Skeletal muscle tissue (tissue), 4 donors: ENCODE measurements around the gene AUTS2. TPM values are rescaled to one million over a fixed set of nuclear protein-coding genes. Genes with fewer than 3 reads are reported as not detected.

Experiments
- H3K27ac ChIP-seq: one replicate; pipeline ENCODE4 v1.7.0; 2013; ENCODE audit warnings: mild to moderate bottlenecking, low read depth, low read length, inconsistent platforms
- H3K27me3 ChIP-seq, 3 donors: one replicate each; pipeline ENCODE4 v1.7.0; 2013; ENCODE audit warnings: low read length in 3 of 3; ENCODE audit not compliant: control insufficient read depth in 3 of 3, insufficient read depth in 3 of 3
- H3K36me3 ChIP-seq, 3 donors: one replicate each; pipeline ENCODE4 v1.7.0; 2013; ENCODE audit warnings: low read length in 3 of 3; ENCODE audit not compliant: control insufficient read depth in 3 of 3, insufficient read depth in 3 of 3
- H3K4me1 ChIP-seq, 3 donors: one replicate each; pipeline ENCODE4 v1.7.0; 2013; ENCODE audit warnings: low read length in 3 of 3, mild to moderate bottlenecking in 3 of 3; ENCODE audit not compliant: control insufficient read depth in 3 of 3, insufficient read depth in 3 of 3
- H3K4me3 ChIP-seq, 3 donors: one replicate each; pipeline ENCODE4 v1.7.0; 2013; ENCODE audit warnings: low read length in 3 of 3
- H3K9ac ChIP-seq, 3 donors: one replicate each; pipeline ENCODE4 v1.7.0; 2013; ENCODE audit warnings: low read length in 3 of 3, mild to moderate bottlenecking in 3 of 3, moderate library complexity in 2 of 3, low read depth in 1 of 3
- H3K9me3 ChIP-seq, 3 donors: one replicate each; pipeline ENCODE4 v1.7.0; 2013; ENCODE audit warnings: low read length in 3 of 3; ENCODE audit not compliant: control insufficient read depth in 3 of 3
- total RNA-seq: library from RNA; depleted of rRNA; stranded (reverse); fragments of >200 nt; gene quantifications from one replicate; pipeline ENCODE4 v1.2.3, GENCODE V29; 2014
- donor health status: Osteomylitis.

The AUTS2 gene
- total RNA-seq, 1 donor from 2014 or later, result 43.3 TPM

- Histone ChIP-seq H3K4me1 (no peaks in the 10 kb centered on the region), H3K27ac (no peak overlapping the region), H3K36me3 (no peaks in the 10 kb centered on the region), H3K27me3 (no peaks in the 10 kb centered on the region), H3K9me3 (no peaks in the 10 kb centered on the region), H3K4me3 (no peak overlapping the region), H3K9ac (no peak overlapping the region)
Measured at GRCh38 chr7:70319057-70319456, 720.8 kb downstream of the AUTS2 start.

GRCh38 chr7:70321016-70321590 lies 722.8 kb downstream of the AUTS2 start:
- H3K27ac ChIP-seq, result no peak overlapping the region
- H3K4me1 ChIP-seq, result no peaks in the 10 kb centered on the region
- no peak overlapping the region for H3K9ac ChIP-seq
- H3K36me3 ChIP-seq, result no peaks in the 10 kb centered on the region
- no peaks in the 10 kb centered on the region for H3K27me3 ChIP-seq
- H3K4me3 ChIP-seq, result no peak overlapping the region
- no peaks in the 10 kb centered on the region for H3K9me3 ChIP-seq

- Histone ChIP-seq H3K9me3 (no peaks in the 10 kb centered on the region), H3K4me3 (no peak overlapping the region)
Measured at GRCh38 chr7:70322856-70323255, 724.6 kb downstream of the AUTS2 start.

DNA sequence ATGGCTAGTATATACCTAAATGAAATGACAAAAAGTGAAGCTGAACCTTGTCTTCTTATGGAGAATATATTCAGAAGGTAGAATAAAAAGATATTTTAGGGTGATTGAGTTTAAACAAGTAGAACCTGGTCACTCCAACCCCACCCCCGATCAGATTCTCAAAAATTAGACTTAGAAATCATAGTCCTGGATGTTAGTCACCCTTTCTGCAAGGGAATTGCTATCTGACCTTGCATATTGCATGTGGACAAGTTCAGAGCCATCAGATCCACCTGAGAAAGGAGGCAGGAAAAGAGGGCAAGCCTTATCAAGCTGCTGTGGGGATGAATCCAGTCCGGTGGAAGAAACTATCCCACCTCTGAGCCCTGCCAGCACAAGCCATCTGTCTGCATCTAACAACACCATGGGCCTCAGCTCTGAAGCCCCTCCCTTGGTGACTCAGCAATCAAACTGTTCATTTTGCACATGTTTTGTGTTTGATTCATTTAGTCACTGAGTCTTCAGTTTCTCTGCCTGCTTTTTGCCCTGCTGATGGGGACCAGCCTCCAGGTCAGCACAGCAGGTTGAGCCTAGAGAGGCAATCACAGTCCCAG lies 727.3 kb downstream of the AUTS2 start:
- Histone ChIP-seq H3K4me3 (no peak overlapping the region), H3K36me3 (no peaks in the 10 kb centered on the region), H3K4me1 (no peaks in the 10 kb centered on the region), H3K27me3 (no peaks in the 10 kb centered on the region), H3K9ac (no peak overlapping the region), H3K27ac (no peak overlapping the region), H3K9me3 (no peaks in the 10 kb centered on the region)

More at GRCh38 chr7:70322856-70323255, 724.6 kb downstream of the AUTS2 start:
- H3K27me3 ChIP-seq, result no peaks in the 10 kb centered on the region
- H3K27ac ChIP-seq, result no peak overlapping the region
- H3K9ac ChIP-seq, result no peak overlapping the region
- no peaks in the 10 kb centered on the region for H3K36me3 ChIP-seq
- H3K4me1 ChIP-seq, result no peaks in the 10 kb centered on the region

DNA sequence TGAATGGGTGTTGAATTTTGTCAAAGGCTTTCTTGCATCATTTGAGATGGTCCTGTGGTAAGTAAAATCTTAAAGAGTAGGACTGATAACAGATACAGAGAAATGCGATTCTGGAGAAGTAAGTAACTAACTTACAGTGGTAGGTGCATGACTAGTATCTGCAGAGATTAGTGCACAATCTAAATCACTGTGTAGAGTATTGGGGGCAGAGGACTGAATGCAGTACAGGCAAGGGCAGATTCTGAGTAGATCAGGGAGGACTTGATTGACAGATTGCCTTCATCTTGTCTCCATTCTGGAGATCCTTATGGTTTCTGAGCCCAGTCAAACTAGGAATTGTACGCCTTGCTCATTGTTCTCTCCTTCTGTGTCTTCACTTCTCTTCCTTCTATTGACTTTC lies 736.0 kb downstream of the AUTS2 start:
- H3K36me3 ChIP-seq, result no peaks in the 10 kb centered on the region
- H3K9ac ChIP-seq, result no peak overlapping the region
- H3K4me3 ChIP-seq, result no peak overlapping the region
- no peaks in the 10 kb centered on the region for H3K27me3 ChIP-seq
- H3K4me1 ChIP-seq, result no peaks in the 10 kb centered on the region
- no peak overlapping the region for H3K27ac ChIP-seq
- no peaks in the 10 kb centered on the region for H3K9me3 ChIP-seq

GRCh38 chr7:70334871-70335270 lies 736.6 kb downstream of the AUTS2 start:
- Histone ChIP-seq H3K9me3 (no peaks in the 10 kb centered on the region), H3K27me3 (no peaks in the 10 kb centered on the region), H3K36me3 (no peaks in the 10 kb centered on the region), H3K4me1 (no peaks in the 10 kb centered on the region), H3K27ac (no peak overlapping the region), H3K9ac (no peak overlapping the region), H3K4me3 (no peak overlapping the region)

DNA sequence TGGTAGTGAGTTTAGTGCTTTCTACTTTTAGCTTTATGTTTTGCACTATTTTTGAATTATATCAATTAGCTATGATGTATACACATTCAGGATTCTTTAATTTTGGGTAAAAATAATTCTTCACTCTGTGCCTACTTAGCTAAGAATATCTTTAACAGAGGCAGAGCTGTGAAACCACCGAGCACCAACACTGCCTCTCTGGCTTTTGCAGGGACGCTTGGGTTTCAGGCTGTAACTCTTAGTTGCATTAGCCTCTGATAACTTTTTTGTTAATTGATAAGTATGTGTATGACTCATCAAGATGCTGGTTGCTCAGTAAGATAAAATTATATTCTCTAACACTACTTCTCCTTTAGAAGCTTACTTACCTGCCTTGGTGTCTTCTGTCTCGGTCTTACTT lies 738.3 kb downstream of the AUTS2 start:
- H3K9me3 ChIP-seq, result no peaks in the 10 kb centered on the region
- no peak overlapping the region for H3K9ac ChIP-seq
- no peak overlapping the region for H3K4me3 ChIP-seq
- H3K27me3 ChIP-seq, result no peaks in the 10 kb centered on the region
- no peaks in the 10 kb centered on the region for H3K36me3 ChIP-seq
- no peak overlapping the region for H3K27ac ChIP-seq
- H3K4me1 ChIP-seq, result no peaks in the 10 kb centered on the region

GRCh38 chr7:70338015-70338414 lies 739.7 kb downstream of the AUTS2 start:
- no peaks in the 10 kb centered on the region for H3K27me3 ChIP-seq
- no peaks in the 10 kb centered on the region for H3K4me1 ChIP-seq

GRCh38 chr7:70340236-70340635 lies 742.0 kb downstream of the AUTS2 start:
- no peak overlapping the region for H3K4me3 ChIP-seq
- H3K36me3 ChIP-seq, result no peaks in the 10 kb centered on the region
- no peak overlapping the region for H3K27ac ChIP-seq
- no peaks in the 10 kb centered on the region for H3K27me3 ChIP-seq
- H3K9me3 ChIP-seq, result no peaks in the 10 kb centered on the region
- no peak overlapping the region for H3K9ac ChIP-seq
- no peaks in the 10 kb centered on the region for H3K4me1 ChIP-seq

More at GRCh38 chr7:70338015-70338414, 739.7 kb downstream of the AUTS2 start:
- H3K9me3 ChIP-seq, result no peaks in the 10 kb centered on the region
- no peak overlapping the region for H3K27ac ChIP-seq
- no peak overlapping the region for H3K4me3 ChIP-seq
- H3K9ac ChIP-seq, result no peak overlapping the region
- H3K36me3 ChIP-seq, result no peaks in the 10 kb centered on the region

DNA sequence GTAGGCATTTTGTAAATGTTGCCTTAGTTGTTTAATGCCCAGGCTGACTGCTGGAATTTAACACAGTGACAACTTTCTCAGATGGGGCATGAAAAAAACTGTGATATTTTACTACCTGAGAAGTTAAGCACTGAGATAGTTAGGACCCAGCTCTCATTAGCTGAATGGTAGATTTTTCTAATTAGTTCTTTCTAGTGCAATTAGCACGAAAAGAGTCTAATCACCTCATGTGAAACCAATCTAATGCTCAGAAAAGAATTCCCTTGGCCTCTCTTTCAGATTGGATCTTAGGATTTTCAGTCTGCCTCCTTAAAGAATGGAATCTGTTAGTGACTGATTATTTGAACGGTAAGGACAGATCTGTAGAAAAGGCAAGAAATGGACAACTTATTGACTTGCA lies 743.2 kb downstream of the AUTS2 start:
- Histone ChIP-seq H3K9ac (no peak overlapping the region), H3K4me3 (no peak overlapping the region), H3K36me3 (no peaks in the 10 kb centered on the region)

More for the DNA sequence above, 743.2 kb downstream of the AUTS2 start:
- Histone ChIP-seq H3K4me1 (no peaks in the 10 kb centered on the region), H3K27ac (no peak overlapping the region), H3K27me3 (no peaks in the 10 kb centered on the region), H3K9me3 (no peaks in the 10 kb centered on the region)
